MM.1S (cell line): ENCODE data around the gene DSCAML1.

Experiments used
- EZH2phosphoT487 ChIP-seq: fragments of 300-600 bp; sonication (generic); IDR thresholded peaks from 2 replicates; pipeline ENCODE4 v1.6.1; 2018; ENCODE audit warnings: antibody characterized with exemption, low read length
- TF ChIP-seq, protein P1 (sequence below): fragments of 300-600 bp; sonication (generic); IDR thresholded peaks from 2 replicates; pipeline ENCODE4 v1.5.1; 2016; ENCODE audit warnings: antibody characterized with exemption, low read length, mixed read lengths

- TF ChIP-seq, protein P1, sequence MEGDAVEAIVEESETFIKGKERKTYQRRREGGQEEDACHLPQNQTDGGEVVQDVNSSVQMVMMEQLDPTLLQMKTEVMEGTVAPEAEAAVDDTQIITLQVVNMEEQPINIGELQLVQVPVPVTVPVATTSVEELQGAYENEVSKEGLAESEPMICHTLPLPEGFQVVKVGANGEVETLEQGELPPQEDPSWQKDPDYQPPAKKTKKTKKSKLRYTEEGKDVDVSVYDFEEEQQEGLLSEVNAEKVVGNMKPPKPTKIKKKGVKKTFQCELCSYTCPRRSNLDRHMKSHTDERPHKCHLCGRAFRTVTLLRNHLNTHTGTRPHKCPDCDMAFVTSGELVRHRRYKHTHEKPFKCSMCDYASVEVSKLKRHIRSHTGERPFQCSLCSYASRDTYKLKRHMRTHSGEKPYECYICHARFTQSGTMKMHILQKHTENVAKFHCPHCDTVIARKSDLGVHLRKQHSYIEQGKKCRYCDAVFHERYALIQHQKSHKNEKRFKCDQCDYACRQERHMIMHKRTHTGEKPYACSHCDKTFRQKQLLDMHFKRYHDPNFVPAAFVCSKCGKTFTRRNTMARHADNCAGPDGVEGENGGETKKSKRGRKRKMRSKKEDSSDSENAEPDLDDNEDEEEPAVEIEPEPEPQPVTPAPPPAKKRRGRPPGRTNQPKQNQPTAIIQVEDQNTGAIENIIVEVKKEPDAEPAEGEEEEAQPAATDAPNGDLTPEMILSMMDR, result no peak
- TF ChIP-seq EZH2phosphoT487, result no peak
These were observed 321.1 kb downstream of the DSCAML1 start for GRCh38 chr11:117475716-117476530.
